ENCODE results near the gene C1GALT1.
"Not testable (repeated sequence)": the region's sequence is repeated elsewhere in the genome, so short reads cannot be mapped to it uniquely, and the experiment has no call there.

Gene C1GALT1

DNA sequence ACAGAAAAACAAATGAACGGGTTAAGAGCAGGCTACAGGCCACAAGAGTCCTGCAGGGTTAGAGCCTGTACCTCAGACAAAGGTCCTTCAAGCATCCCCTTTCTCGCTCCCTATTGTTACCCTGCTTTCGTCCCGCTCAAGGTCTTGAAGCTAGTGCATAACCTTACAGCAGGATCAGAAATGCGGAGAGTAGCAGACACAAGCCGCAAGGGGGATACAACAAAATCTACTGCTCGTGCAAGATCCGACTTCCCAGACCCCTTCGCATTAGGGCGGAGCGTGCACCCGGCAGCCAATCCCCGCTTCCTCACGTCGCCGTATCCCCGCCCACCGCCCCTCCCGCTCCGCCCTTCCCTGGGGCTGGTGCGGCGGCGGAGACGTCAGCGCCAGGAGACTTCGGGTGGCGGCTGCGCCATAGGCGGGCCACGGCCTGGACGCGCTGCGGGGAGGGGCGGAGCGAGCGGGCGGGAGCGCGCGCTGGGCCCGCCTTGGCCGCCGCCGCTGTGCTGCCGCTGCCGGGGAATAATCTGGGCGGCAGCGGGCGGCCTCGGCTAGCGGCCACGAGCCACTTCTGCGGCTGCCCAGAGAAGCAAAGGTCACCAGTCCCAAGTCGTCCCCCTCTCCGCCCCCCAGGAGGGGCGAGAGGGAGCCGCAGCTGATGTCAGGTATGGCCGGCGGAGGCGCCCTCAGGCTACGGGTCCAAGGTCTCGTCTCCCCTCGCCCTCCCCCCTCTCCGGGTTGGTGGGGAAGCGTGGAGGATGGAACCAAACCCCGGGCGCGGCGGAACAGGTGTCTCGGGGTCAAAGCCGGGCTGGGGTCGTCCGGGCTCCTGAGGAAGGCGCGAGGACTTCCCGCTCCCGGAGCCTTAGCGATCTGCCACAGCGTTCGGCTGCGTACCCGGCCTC lies at the start of gene C1GALT1:
Gene C1GALT1 (plus strand): TSS at position 389 of the 905 bp plus-strand sequence. CDS start 51,776 bp downstream, outside the sequence.
- DNase-seq: peak; percentile 97 to 98

DNA sequence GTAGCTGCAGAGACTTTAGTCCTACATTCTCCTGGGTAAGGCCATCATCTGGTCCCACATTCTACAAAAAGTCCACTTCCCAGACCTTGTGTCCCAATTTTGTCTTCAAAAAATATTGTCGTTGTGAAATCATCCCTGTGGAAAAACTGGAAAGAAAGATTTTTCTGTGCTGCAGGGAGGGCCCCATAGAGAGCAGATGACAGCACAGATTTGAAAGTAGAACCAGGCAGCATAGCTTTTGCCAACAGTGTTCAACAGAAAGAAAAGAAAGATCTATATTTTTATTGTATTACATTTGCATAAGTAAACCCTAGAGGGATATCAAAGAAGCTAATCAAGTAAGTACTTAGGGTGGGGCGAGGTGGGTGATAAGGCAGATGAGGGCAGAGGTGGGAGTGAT lies 48.3 kb upstream of the C1GALT1 start:
- no peak for DNase-seq

DNA sequence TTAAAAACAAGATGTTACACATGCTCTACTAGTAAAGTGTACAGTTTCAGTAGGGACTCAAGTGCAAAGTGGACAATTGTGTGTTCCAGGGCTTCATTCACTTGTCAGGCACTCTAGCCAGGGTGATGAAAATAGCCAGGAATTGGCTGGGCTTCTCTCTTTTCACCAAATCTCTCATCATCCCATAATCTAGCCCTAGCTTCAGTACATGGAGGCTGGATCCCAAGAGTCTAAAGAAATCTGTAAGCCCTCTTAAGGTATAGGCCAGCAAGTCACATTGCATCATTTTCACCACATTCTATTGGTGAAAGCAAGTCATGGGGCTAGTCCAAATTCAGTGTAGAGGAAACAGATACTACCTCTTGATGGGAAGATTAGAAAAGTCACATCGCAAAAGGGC lies 47.3 kb upstream of the C1GALT1 start:
- no peak for DNase-seq

DNA sequence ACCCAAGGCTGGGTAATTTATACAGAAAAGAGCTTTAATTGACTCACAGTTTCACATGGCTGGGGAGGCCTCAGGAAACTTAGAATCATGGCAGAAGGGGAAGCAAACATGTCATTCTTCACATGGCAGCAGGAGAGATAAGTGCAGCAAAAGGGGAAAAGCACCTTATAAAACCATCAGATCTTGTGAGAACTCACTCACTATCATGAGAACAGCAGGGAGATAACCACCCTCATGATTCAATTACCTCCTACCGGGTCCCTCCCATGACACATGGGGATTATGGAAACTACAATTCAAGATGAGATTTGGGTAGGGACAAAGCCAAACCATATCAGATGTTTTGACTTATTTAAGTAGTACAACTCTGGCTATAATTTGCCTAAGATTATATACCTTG lies 46.4 kb upstream of the C1GALT1 start:
- not testable (repeated sequence) for DNase-seq

DNA sequence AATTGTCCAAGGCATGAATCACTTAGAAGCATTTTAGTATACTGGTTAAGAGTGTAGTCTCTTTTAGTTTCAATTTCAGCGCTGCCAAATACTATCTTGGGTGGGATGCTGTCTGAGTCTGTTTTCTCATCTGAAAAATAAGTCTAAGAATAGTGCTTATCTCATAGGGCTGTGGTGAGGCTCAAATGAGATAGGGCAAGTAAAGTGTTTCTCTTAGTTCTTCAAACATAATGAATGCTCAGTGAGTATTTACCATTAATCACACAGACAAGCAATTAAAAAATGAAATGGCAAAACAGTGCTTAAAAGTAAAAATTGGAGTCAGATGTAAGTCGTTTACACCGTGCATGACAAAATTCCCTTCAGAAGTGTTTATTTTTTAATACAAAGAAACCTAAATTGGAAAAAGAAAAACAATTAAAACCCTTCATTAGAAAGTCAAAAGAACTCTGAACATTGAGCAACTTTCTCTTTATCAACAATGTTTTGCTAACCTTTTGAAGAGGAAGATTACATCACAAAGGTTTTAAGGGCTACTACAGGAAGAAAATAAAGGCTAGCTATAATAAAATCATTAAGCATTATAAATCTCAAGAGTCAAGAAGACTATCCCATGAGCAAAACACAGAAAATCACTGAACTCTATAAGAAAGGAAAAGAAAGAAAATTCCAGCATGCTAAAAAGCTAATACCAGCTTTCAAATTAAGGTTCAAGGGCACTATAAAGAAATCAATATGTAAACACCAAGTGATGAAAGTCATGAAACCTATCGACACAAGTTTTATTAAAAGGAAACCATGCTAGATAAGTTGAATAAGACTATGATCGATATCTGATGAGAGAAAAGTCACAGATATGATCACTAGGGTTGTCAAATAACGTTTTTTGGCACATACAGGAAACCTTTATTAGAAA lies 45.6 kb upstream of the C1GALT1 start:
- no peak for DNase-seq

DNA sequence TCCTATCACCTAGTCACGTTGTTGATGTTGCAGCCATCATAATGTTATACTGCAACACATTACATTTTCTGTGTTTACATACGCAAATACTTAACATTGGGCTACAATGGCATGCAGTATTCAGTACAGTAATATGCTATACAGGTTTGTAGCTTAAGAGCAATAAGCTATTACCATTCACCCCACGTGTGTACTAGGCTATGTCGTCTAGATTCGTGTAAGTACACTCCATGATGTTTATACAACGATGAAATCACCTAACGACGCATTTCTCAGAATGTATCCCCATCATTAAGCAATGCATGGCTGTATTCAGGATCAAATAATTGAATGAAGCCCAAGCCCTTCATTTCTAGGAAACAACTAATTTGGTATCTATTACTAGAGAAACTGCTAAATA lies 43.4 kb upstream of the C1GALT1 start:
- DNase-seq: no peak

DNA sequence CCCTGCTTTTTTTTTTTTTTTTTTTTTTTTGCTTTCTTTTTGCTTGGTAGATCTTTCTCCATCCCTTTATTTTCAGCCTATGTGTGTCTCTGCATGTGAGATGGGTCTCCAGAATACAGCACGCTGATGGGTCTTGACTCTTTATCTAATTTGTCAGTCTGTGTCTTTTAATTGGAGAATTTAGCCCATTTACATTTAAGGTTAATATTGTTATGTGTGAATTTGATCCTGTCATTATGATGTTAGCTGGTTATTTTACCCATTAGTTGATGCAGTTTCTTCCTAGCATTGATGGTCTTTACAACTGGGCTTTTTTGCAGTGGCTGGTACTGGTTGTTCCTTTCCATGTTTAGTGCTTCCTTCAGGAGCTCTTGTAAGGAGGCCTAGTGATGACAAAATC lies 38.9 kb upstream of the C1GALT1 start:
- not testable (repeated sequence) for DNase-seq

DNA sequence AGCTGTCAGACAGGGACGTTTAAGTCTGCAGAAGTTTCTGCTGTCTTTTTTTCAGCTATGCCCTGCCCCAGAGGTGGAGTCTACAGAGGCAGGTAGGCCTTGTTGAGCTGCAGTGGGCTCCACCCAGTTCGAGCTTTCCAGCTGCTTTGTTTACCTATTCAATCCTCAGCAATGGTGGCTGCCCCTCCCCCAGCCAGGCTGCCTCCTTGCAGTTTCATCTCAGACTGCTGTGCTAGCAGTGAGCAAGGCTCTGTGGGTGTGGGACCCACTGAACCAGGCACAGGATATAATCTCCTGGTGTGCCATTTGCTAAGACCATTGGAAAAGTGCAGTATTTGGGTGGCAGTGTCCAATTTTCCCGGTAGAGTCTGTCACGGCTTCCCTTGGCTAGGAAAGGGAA lies 37.2 kb upstream of the C1GALT1 start:
- not testable (repeated sequence) for DNase-seq

DNA sequence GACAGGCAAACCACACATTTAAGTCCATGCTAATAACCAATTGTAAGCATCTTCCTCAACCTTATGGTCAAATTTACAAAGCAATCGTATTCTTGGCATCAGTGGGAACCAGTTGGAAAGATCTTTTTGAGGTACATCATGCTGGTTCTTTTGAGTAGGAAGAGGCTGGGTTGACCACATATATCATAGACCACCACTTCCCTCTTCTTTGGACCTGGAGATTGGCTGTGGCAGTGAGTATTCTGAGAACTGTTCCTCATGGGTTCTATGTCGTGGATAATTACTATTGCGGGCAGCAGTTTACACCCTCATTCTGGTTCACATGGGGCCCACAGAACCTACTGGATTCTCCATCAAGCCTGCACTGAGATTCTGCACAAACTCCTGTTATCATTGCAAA lies 35.5 kb upstream of the C1GALT1 start:
- no peak for DNase-seq

DNA sequence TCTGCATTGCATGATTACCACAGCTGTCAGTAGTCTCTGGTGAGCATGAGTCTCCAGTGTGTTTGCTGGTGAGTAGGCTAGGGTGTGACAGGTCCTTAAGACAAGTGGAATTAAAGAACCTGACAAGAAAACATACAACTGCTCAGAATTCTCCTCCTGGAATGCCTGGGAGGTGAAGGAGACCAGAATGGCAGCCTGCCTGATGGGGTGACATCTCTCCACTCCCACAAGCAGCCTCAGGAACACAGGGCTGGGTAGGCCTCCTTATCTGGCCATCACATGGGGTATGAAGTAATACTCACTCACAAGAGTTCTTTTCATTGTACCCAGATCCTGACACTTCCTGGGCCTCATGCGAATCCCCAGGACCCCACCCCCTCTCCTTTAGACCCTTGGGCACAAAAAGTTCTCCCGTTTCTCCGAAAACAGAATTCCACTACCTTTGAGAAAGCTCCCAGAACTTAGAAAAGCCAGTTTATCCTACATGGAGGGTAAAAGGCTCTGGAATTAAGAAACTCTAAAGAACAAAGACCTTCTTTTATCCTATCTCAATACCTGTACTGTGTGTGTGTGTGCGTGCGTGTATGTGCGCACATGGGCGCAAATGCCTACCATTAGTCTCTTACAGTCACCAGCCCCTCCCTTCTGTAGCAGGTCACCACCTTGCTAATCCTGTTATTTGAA lies 33.4 kb upstream of the C1GALT1 start:
- no peak for DNase-seq

DNA sequence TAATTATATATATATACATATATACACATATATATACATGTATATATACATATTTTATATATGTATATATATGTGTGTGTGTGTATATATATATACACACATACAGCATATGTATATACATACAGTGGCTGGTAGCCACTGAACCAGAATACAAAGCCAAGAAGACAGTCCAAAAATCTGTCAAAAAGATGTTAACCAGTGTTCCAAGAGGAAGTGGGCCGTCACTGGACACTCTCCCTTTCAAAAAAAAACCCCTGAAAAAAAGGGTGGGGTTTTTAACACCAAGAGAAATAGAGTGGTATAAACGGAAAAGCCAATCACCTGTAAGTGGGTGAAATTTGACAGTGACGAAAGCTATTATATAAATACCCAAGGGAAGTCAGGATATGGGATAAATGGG lies 31.1 kb upstream of the C1GALT1 start:
- no peak for DNase-seq

DNA sequence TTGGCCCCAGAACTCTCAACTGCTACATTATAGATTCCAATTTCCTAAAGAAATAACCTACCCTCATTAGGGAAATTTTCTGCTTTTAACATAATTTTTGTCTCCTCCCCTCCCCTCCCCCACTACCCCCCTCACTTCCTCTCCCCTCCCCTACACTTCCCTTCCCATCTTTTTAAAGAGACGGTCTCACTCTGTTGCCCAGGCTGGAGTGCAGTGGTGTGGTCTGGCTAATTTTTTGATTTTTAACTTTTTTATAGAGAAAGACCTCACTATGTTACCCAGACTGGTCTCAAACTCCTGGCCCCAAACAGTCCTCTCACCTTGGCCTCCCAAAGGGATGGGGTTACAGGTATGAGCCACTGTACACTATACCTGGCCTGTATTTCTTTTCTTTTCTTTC lies 30.5 kb upstream of the C1GALT1 start:
- no peak for DNase-seq

DNA sequence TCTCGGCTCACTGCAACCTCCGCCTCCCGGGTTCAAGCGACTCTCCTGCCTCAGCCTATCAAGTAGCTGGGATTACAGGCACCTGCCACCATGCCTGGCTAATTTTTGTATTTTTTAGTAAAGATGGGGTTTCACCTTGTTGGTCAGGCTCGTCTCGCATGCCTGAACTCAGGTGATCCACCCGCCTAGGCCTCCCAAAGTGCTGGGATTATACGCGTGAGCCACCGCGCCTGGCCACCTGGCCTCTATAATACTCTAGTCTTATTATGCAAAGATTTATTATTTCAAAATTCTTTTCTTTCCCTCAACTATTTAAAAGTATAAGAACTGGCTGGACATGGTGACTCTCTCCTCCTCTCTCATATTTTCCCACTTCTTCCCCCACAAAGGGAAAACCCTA lies 30.0 kb upstream of the C1GALT1 start:
- DNase-seq: no peak

DNA sequence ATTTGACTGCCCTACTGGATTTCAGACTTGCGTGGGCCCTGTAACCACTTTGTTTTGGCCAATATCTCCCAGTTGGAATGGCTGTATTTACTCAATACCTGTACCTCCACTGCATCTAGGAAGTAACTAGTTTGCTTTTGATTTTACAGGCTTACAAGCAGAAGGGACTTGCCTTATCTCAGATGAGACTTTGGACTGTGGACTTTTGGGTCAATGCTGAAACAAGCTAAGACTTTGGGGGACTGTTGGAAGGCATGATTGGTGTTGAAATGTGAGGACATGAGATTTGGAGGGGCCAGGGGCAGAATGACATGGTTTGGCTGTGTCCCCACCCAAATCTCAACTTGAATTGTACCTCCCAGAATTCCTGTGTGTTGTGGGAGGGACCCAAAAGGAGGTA lies 28.0 kb upstream of the C1GALT1 start:
- DNase-seq: not testable (repeated sequence)

DNA sequence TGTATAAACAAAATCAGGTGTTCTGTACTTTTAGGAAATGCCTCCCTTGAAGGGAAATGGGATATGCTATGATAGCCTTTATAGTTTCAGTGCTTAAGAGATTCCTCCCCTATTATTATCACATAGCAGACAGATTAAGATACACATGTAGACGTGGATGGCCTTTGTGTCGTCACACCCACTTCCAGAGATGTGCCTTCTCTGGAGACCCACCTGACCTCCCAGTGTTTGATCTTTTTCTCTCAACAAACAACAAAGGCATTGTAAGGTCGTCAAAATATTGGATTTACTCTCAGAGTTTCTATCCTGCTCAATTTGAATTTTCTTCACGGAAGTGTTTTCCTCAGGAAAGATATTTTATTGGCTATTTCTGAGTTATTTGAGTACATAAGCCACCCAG lies 25.7 kb upstream of the C1GALT1 start:
- no peak for DNase-seq

DNA sequence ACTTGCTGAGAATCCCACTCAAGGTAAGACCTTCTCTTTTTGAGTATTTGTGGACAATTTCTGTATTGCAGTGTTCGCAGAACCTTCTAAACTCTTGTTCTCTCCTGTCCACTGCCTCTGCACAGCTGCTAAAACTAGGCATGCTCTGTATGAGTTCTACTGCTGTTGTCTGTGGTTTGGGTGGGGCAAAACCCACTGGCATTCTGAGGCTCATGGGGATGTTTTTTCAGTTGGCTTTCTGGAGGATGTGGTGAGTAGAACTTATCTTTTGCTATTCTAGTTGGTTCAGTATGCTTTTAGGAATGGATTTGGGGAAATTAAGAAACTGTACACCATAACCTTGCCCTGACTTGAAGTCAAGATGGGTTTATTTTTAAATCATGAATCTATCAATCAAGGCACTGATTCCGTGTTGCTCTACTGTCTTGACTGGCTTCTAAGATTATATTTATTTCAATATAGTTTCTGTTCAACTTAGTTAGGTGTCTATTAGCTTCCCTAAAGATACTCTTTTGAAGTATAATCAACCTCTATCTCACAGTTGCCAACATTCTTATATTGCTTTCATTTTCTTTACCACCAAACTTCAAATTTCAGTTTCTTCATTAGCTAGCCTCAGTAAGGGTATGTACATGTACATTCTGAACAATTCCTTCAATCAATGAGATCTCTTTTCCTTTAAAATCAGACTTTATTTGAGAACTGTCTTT lies 25.0 kb upstream of the C1GALT1 start:
- peak; percentile 33 for DNase-seq

DNA sequence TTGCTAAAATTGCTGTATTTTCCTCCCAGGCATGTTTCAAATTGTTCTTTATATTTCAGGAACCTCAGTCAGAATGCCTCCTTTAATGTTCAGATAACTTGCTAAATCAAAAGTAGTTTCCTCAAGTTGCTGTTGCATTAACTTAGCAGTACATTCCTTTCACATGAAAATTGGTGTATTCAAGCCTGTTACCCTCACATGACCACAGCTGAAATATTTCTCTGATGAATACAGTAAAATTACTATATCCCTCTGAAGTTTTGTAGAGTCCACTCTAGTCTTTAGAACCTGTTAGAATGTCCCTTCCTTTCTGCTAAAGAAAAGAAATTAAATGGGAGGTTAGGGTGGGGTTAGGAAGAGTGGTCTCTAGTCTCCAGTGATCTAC lies 24.5 kb upstream of the C1GALT1 start:
- DNase-seq: no peak

DNA sequence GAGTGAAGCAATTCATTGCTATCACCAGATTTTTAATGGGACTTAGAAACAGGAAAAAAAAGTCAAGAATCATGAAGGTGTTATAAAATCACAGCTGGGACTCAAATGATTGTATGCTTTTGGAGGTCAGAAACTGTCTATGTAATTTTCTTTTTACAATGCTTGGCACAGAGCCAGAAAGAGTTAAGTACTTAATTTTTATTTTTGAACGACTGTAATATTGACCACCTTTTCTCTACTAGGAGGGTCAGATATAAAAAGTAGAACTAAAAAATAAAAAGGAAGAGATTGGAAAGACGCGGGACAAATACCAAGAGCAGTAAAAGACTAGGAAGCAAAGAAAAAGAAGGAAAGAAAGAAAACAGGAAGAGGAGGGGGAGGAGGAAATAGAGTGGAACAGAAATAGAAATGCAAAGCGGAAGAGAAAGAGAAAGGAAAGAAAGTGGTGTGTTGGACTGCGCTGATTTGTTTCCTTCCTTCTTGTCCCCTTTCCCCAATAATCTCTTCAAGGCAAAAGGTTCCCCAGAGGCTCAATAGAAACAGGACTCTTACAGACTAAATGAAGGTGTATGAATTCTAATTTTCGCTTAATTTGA lies 23.2 kb upstream of the C1GALT1 start:
- DNase-seq: no peak

DNA sequence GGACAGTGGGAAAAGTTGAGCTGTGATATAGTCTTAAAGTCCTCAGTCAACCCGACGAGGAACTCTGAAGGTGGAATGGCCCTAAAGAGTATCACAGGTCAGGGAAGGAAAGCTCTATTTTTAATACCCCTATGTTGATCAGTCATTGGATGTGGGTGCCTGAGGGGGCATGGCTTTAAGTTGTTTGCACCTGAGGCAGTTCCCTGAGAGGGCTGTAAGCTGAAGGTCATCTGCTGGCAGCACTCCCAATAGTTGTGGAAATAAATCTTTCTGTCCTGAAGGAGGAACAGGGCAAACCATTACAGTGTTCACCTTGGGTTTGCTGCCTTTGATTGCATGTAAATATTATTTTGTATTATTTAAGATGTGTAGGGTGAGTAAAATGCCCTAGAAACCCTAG lies 17.8 kb upstream of the C1GALT1 start:
- DNase-seq: no peak

DNA sequence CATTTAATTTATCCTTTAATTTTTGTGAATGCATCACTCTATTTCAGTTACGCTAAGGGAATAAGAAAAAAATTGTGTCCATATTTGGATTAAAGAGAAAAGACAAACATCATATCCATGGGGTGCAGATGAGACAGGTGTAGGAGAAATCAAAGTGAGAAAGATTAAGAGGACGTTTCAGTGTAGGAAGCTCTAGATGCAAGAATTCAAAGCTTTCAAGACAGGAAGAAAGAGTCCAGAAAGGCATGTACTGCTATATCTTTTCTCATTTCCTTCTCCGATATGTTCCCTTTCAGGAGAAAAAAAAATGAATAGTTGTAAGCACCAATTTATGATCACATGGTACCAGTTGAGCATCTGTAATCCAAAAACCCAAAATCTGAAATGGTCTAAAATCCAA lies 17.0 kb upstream of the C1GALT1 start:
- DNase-seq: no peak

DNA sequence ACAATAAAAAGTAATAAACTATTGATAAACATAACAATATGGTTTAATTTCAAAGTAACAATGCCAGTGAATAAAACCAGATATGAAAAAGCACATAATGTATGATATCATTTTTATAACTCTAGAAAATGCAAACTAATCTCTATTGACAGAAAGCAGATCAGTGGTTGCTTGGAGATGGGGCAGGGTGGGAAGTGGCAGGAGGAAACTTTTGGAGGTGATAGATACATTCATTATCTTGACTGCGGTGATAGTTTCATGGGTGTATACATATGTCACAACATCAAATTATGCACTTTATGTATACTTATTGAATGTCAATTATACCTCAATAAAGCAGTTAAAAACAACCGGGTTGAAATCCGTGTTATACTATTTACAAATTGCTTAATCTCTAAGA lies 16.0 kb upstream of the C1GALT1 start:
- no peak for DNase-seq

DNA sequence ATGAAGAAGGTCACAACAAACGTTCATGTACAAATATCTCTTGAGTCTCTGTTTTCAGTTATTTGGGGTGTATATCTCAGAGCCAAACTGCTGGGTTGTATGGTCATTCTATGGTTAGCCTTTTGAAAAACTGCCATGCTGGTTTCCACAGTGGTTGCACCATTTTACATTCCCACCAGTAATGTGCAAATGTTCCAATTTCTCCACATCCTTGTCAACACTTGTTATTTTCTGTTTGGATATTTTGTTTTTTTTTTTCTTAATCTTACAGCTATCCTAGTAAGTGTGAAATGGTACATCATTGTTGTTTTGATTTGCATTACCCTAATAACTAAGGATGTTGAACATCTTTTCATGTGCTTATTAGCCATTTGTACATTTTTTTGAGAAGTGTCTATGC lies 13.0 kb upstream of the C1GALT1 start:
- DNase-seq: no peak

Data from stimulated activated CD4-positive, alpha-beta T cell treated with anti-CD3 and anti-CD28 coated beads, Interleukin-2, amount 100 ng/mL, for 24 hours (primary cell).